ENCODE results near the gene OPRL1.

The OPRL1 gene

DNA sequence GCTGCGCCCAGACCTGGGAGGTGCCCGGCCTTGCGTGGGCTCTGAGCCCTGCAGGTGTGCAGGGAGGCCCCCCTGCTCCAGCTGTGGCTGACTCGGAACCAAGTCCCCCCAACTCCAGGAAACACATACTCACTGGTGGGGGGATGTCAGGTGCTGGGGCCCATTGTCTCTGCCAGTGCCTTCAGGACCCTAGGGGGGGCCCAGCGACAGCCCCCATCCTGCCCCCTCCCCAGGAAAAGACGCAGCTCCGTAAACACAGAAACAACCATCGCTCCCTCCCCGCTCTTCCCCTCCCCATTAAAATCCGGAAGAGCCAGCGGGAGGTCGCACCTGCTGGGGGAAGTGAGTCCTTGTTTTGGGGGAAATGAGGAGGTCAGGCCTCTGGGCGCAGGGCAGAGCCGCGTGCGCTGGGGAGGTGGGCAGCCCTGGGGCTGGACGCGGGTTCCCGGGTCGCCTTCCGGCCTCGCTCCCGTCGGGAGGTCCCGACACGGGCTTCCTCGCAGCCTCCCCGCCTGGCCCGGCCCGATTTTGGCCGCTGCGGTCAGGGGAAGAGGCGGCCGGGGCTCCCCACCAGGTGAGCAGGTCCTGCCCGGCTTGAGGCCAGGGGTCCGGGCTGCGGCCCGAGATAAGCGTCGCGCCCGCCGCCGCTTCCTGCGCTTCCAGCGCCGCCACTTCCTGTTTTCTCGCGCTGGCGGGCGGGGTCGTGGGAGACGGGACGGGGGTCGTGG is 37.7 kb upstream of the OPRL1 start:
- H3K4me3 ChIP-seq (ENCODE audit: low read depth, low read length): peak overlapping the region; percentile 39

DNA sequence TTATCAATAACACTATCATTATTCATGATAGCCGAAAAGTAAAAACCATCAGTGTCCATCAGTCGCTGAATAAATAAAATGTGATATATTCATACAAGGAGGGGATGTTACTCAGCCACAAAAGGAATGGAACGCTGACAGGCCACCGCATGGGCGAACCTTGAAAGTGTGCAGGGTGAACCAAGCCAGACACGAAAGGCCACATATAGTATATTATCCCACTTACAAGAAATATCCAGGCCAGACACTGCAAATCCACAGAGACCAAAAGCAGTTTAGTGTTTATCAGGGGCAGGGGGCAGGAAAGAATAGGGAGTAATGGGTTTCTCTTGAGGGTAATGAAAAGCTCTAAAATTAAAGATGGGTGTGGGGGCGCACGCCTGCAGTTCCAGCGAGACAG is 36.1 kb upstream of the OPRL1 start:
- no peak overlapping the region for H3K4me3 ChIP-seq (ENCODE audit: low read depth, low read length)

DNA sequence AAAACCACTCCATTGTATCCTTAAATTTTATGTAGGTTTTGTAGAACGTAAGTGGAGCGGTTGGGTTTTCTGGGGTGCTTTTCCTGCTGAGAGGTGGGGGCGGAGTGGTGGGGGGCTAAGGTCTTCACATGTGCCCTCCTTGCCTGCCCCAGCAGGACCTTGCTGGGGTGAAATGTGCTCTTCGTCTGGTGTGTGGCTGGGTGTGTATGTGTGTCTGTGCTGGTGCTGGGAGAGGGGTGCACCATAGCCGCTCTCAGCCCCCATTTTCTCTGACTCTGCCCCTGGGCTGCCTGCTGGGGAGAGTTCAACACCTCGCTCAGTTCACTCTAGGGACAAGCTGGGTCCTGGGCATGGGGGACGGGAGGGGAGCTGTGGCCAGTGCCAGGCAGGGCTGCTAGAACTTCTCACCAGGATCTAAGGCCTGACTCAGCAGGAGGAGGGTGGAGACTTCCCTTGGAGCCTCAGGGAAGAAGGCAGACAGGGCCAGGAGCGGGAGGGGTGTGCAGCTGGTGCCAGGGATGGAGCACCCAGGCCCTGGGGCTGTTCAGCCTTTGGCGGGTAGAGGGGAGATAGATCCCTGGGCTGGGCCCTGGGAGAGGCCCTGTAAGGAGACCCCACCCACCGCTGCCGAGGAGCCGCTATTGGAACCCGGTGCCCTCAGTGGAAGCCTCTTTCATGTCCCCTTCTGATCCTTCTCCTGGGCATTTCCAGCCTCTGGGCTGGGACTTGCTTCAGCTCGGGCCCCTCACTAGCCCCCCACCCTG is 35.2 kb upstream of the OPRL1 start:
- H3K4me3 ChIP-seq (ENCODE audit: low read depth, low read length): no peak overlapping the region

DNA sequence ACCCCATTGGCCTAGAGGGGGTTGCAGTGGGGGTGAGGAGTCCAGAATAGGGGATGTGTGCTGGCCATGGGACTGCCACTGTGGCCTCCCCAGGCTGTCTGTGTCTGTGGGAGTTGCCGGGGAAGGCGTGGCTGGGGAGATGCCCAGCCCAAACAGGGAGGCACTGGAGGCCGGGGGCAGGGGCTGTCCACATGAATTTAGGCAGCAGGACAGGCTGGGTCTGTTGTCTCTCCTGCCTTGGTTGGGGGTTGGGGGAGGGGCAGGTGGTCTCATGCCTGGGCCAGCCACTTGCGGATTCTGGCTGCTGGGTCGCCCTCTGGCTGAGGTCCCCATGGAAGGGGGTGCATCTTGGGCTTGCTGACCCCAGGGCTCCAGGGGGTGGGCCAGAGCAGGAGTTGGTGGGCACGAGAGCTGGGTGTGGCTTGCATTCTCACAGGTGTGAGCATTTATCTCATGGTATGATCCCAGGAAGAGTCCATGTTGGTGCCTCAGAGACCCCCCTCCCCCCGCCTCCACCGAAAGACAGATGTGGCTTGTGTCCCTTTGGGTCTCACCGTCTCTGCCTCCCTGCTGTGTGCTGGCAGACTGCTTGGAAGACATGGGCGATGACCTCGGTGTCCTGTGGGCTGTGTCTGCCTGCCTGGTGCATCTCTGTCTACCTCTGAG is 34.4 kb upstream of the OPRL1 start:
- H3K4me3 ChIP-seq (ENCODE audit: low read depth, low read length): no peak overlapping the region

DNA sequence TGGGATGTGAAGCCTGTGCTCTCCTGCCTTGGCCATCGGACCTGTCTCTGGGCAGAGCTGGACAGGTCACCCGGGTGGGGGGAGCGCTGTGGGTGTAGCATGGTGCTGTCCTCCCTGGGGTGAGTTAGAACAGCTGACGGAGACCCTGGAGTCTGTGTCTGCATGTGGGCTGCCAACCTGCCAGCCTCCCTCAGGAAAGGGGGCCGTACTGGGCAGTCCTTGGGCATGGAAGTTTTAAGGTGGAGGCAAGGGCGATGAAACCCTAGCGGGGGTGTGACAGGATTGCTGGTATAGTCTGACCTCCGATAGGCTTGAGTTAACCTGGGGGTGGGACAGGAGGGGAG is 32.9 kb upstream of the OPRL1 start:
- no peak overlapping the region for H3K4me3 ChIP-seq (ENCODE audit: low read depth, low read length)

DNA sequence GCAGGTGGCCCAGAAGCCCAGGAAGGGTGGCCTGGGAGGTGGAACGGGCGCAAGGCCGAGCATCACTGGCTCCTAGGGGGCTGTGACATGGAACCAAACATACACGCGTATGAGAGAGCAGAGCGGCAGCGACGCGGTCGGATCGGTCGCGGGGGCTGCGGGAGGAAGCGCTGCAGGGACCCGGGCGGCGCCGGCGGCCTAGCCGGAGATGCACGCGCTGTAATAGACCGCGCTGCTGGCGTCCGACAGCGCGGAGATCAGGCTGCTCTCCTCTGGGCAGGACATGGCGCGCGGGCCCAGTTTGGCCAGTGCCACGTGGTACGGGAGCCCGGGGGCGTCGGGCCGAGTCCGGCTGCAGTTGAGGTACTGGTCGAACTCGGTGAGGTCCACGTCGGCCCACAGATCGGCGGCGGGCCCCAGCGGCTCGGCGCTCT is 31.9 kb upstream of the OPRL1 start:
- peak overlapping the region; percentile 17 for H3K4me3 ChIP-seq (ENCODE audit: low read depth, low read length)

DNA sequence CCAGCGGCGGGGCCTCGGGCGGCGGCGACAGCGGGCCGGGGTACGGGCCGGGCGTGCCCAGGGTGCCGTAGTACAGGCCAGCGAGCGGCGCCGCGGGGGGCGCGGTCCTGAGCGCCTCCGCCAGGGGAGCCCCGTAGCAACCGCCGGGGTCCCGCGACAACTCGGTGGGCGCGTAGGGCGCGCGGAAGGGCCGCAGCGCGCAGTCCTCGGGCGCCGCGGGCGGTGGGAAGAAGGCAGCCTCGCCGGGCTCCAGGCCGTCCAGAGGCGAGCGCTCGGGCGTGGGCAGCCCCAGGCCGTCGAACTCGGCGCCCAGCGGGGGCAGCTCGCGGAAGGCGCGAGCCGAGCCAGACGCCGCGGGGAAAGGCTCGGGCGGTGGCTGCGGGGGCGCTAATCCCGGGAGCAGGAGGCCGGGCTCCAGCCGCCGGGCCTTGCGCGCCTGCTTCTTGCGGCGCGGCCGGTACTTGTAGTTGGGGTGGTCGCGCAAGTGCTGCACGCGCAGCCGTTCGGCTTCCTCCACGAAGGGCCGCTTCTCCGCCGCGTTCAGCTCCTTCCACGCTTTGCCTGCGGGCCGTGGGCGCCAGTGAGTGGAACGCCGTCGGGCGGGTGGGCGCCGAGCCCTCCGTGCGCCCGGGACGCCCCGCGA is 31.4 kb upstream of the OPRL1 start:
- H3K4me3 ChIP-seq (ENCODE audit: low read depth, low read length): peak overlapping the region; percentile 17

DNA sequence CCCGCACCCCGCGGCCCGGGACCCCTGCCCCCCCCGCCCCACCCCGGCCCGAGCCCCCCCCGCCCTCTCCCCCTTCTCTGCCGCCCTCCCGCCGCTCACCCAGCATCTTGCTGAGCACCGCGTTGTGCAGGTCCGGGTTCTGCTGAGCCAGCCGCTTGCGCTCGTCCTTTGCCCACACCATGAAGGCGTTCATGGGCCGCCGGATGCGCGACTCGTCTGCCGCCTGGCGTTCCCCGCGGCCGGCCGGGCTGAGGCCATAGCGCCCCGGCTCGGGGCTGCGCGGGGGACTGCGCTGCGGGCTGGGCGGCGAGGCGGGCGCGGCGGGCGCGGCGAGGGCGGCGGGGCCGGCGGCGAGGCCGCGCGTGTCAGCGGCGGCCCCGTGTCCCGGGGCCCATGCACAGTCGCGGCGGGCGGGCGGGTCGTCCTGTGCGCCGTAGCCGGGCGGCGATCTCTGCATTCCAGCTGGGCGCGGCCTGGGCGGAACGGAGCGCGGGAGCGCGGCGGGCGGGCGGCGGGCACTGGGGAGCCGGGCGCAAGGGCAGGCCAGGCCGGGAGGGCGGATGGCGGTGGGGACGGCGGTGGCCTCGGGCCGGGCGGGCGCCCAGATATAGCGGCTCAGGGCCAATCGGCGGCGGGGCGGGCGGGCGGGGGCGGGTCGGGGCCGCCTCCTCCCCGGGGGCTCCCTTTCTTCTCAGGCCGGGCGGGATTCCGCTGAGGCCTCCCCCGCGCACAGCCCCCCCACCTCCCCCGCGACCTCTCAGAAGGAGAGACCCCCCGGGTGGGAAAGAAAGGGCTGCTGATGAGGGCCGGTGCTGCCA is 30.6 kb upstream of the OPRL1 start, which contains the start of gene SOX18:
TSS of gene SOX18 (minus strand) at position 580 of the 818 bp plus-strand sequence. CDS start at position 457, 123 bp downstream.
- peak within 1 kb of the TSS; percentile 13 for H3K4me3 ChIP-seq (ENCODE audit: low read depth, low read length)

DNA sequence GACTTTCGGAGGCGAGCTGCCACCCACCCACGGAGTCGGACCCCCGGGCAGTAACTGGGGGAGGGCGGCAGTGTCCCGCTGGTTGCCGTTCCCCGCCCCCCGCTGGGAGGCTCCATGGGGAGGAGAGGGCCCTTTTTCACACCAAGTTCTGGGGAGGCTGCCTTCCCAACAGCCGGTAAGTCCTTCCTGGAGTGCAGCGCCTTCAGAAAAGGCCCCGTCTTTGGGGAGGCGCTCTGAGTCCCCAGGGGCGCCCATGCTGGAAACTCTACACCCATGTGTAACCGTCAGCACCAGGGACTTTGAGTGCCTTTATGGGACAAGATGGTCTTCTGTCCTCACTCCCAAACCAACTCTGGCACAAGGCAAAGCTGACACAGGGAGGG is 30.0 kb upstream of the OPRL1 start:
- peak overlapping the region; percentile 1 for H3K4me3 ChIP-seq (ENCODE audit: low read depth, low read length)

DNA sequence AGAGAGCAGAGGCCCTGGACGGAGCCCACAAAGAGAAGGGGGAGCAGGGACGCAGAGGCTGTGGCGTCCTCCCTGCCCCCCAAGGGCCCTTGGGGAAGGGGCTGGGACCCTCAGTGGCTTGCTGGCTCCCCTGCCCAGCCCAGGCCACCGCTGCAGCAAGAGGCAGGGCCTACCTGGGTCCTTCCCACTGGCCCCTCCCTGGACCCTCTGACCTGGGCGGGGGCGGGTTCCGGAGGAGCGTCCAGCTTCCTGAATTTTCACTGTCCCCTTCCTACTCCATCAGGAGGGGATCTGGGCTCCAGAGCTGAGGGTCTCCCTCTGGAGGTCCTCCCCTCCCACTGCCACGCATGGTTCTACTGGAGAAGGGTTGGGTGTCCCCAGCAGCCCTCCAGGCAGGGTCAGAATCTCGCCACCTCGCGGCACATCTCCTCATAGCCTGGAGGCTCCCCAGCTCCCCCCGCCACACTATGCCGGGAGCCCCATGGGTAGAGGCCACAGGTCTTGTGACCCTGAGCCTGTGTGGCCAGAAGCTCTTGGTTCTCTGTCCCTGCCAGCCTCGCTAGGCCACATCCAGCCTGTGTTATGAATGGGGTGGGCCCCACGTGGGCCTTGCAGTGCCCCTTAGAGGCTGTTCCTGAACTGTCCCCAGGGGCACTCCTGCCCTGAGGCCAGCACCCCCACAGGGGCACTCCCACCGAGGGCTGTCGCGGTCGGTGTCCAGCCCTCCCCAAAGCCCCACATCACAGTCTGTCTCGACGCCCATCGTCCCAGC is 29.4 kb upstream of the OPRL1 start:
- no peak overlapping the region for H3K4me3 ChIP-seq (ENCODE audit: low read depth, low read length)

DNA sequence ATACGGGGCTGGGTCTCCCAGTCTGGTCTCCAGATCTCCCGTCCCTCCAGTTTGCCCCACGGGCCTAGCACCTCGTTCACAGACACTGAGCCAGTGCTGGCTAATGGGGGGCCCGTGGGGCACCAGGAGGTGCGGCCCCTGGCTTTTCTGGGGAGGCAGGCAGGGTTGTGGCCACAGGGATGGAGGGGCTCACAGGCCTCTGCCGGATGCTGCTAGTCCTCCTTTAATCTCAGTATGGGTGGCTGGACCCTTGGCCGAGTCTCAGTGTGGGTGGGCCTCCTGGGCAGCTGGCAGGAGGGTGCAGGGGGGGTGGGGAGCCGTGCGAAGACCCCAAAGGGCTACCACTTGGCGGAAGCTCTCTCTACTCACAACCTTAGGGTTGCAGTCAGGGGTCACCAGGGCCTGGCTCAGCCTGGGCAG is 28.8 kb upstream of the OPRL1 start:
- H3K4me3 ChIP-seq (ENCODE audit: low read depth, low read length): no peak overlapping the region

DNA sequence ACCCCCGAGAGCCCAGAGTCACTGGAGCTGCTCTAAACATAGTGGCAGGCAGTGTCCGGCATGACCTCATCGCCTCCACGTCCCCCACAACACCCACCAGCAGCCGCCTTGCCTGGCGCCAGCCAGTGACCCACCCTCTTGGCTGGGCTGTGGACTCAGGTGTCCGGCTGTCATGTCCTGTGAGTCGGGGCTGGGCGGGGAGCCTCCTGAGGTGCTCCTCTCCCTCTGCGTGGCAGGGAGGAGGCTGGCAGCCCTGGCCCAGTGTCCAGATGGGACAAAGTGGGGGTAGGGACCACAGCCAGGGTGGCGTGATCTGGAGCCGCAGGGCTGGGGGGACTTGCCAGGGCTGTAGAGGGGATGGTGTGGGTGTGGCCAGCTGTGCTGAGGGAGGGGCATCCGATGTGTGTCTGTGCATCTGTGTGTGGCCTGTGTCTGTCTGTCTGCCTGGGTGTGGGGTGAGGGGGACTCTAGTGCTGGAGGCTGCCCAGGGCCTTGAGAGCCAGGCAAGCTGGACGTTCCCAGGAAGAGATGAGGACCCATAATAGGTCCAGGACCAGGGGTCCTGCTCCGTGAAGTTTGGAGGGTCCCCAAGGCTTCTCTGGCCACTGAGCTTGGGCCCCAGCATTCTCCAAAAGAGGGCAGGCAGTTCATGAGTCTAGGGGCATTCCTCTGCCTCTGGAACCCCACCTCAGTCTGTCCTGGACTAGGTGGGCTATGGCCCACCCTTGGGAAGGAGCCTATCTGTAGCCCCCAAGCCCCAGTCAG is 28.1 kb upstream of the OPRL1 start:
- no peak overlapping the region for H3K4me3 ChIP-seq (ENCODE audit: low read depth, low read length)

DNA sequence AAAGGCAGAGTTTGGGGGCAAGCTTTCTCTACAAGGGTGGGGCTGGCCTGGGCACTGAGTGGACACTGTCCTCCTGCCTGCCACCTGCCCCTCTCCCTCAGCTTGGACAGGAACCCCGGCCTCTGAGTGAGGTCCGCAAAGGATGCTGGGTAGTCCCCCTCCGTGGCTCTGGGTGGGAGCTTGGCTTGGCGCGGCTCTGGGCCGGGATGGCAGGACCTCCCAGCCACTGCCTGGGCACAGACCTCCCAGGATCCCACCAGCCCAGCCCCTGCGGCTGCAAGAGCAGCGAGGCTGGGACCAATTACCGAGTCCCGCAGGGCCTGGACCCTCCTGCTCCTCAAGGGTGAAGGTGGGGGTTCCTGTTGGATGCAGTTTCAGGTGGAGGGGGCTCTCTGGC is 27.6 kb upstream of the OPRL1 start:
- H3K4me3 ChIP-seq (ENCODE audit: low read depth, low read length): no peak overlapping the region

DNA sequence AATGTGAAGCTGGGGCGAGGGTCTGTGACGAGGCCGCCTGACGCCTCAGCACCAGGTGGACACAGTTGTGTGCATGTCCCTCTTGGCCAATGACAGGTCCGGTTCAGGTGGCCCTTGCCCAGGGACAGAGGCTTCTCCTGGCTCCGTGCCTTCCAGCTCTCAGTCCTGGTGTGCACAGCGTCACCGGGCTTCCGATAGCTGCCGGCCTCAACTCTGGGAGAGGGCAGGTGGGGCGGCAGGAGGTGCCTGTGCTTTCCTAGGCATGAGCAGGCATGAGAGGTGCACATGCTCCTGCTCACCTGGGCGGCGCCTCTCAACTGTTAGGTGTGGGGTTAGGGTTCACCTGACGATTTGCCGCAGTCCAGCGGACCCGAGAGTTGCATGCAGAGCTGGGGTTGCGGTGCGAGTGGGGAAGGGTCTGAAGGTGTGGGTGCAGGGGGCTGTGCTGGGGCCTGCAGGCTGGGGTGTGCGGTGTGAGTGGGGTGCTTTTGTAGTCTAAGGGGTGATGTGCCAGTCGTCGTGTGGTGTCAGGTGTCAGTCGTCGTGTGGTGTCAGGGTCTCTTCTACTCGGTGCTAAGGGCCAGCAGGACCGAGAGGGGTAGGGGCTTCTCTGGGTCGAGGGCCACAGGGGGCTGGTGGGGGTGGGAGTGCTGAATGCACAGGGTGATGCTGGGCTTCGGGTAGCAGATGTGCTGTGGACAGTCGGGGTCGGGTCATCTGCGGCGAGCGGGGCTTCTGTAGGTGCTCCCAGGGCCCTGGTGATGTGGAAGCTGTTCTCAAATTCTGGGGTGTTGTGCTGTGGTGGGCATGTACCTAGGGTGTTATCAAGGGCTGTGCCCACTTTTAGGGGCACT is 26.7 kb upstream of the OPRL1 start:
- H3K4me3 ChIP-seq (ENCODE audit: low read depth, low read length): no peak overlapping the region

DNA sequence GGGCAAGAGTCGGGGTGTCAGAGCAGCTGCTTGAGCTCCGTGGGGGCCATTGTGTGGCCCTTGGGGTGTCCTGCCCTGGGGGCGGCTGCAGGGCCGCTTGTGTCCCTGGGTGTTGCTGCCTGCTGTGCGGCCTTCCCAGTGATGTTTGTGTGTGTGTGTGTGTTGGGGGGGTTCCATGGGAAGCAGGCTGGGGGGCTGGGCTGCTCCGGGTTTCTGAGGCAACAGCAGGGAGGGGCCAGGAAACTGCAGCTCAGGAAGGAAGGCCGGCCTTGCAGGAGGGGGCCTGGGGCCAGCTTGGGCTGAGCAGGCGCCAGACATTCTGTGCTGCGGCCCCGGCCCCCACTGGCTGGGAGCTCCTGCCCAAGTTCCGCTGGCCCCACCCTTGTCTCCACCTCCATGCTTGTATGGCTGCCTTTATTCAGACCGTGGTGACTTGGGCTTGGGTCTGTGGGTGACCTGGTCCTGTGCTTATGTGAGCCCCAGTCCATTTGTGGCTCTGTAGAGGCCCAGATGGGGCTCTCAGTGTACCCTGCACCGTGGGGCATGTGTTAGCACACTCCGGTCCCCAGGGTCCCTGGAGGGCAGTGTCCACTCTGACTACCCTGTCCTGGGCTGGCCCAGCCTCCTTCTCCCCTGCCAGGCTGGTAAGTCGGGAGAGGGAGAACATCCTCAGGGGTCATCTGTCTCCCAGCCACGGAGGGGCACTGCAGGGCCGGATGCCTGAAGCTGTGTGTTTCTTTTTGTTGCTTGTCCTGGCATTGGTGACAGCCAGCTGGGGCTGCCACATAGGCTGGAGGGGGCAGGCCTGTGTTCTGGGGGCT is 25.8 kb upstream of the OPRL1 start:
- H3K4me3 ChIP-seq (ENCODE audit: low read depth, low read length): no peak overlapping the region

DNA sequence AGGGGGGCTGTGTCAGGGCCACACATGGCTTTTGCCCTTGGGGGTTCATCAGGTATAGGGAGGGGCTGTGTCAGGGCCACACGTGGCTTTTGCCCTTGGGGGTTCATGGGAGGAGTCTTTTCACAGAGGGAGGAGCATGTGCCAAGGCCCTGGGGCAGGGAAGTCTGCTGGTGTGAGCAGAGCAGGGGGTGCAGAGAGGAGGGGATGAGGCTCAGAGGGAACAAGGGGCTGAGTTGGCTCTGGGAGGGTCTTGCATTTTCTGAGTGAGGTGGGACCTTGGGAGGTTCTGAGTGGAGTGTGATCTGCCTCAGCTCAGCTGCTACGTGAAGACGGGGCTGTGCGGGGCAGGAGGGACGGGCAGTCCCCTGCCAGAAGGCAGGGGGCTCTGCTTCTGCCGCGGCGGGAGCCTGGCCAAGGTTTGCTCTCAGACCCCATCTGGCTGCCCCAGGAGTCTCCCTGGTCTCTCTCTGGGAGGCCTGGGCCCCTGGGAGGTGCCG is 24.4 kb upstream of the OPRL1 start:
- no peak overlapping the region for H3K4me3 ChIP-seq (ENCODE audit: low read depth, low read length)

Data from iPS-11a (cell line).